T47D (cell line): ENCODE data around the gene TBX21.

Experiments
- DNase-seq, 2 experiments: peaks; one replicate each; pipeline versions ENCODE4 v3.0.0 to v3.0.0-alpha.2; 2011 to 2012; ENCODE audit warnings: low read depth in 1 of 2, low spot score in 1 of 2
- JUND ChIP-seq: IDR thresholded peaks from 2 replicates; pipeline ENCODE4 v1.6.1; 2012; ENCODE audit warnings: low read depth
- in situ Hi-C: cut with HindIII; loops from 2 replicates; pipeline ENCODE4 v1.10.0; 2016; ENCODE audit warnings: low sequenced_read_pairs, low pct_unique_long_range_greater_than_20kb

The TBX21 gene

DNA sequence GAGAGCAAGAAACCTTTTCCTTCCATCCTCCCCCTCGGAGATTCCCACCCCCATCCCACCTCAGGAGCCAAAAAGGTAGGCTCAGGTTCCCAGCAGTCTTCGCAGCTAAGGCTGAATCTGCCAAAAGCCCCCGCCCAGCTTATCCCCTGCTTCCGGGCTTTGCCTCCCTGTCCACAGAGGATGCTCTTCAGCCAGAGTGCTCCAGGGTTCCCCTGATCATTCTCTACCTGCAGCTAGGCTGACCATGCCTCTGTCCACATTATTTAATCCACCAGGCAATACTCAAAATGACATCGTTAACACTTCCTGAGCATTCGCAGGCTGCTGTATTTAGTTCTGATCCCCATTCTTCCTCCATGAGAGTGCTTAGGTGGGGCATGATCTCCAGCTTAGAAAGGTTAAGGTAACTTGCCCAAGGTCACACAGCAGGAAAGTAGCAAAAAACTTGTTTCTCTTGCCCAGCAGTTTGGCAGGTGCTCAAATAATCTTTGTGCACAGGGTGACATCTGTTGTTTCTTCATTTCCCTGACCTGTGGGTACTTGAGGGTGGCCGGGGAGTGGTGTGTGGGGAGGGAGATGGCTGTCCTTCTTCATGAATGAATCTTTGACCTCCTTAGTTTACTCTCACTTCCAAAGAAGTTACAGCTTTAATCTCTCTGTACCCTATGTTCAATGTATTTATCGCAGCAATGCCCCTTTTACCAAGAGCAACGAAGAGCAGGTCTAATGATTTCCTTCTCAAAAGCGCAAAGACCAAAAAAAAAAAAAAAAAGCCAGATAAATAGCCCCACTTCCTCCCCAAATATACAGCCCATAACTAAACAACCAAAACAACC is 39.9 kb upstream of the TBX21 start:
- no peak for DNase-seq

DNA sequence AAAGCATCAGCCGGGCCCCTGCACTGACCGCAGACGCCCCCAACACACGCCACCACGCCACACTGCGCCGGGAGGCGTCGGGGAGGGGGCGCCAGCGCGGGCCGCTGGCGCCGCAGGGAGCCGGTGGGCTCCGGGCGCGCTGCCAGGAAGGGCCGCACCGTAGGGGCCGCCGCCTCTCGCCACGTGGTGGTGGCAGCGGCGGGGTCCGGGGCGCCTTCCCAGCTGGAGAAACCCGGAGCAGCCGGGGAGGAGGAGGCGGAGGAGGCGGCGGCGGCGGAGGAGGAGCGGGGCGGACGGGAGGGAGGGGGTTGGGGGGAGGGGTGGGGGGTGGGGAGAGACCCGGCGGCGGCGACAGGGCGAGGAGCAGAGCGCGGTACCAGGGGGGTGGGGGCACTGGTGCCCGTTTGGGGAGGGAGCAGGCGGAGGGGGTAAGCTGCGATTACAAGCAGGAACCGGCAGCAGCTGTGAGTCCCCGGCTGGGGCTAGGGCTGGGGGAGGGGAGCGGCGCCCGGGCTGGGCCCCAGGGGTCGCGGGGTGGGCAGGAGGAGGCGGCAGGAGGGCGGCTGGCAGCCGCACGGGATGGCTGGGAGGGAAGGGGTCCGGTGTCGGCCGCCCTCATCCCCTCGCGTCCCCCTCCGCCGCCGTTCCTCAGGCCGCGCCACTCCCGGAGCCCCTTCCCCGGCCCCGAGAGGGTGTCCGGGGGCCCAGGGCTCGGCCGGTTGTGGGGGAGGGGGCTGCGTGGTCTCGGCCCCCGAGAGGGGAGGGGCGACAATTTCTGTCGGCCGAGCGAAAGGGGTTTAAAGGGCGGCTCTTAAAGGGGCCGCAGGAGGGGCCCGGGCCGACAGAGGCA is 39.1 kb upstream of the TBX21 start, which contains the start of gene TBKBP1:
TSS of gene TBKBP1 (plus strand) at position 431 of the 850 bp plus-strand sequence. CDS start 1,952 bp downstream, outside the sequence.
- TF ChIP-seq JUND: no peak
- in situ Hi-C loops: no loop called here
- peak; percentile 30 to 63 for DNase-seq

More for the DNA sequence above, 39.9 kb upstream of the TBX21 start:
- TF ChIP-seq JUND: no peak
- in situ Hi-C loops: no loop called here

DNA sequence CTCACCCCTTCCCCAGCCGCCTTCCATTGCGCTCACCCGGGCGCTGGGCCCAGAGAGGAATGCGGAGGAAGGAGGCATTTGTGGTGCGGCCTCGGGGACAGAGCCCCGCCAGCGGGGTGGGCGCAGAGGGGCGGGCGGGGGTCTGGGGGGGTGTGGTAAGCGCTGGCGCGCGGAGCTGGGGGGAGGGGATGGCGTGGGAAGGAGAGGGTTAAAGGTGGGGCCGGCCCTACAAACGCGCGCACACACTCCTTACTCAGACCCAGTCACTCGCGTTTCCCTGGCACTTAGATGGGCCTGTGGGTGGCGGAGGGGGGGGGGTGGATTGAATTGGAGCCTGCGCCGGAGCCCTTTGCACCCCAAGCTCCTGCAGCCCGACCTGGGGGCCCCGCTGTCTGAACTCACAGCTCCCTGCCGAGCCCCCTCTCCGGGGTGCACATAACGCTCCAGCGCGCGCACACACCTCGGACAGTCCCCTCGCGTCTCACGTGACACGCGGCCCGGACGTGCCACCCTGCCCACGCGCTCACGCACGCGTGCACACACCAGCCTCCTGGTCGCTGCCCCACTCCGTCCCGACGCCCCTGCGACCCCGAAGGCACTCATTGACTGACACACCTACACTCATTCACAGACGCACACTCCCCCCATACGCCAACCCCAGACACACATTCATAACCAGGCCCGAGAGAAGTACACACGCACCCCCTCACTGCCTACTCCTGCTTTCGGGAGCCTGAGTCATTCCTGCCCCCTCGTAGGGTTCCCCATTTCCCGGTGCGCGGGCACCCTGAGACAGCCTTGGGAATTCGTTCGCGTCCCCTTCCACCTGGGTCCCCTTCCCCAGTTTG is 38.2 kb upstream of the TBX21 start:
- peak; percentile 69 to 87 for DNase-seq
- in situ Hi-C loops: no loop called here
- TF ChIP-seq JUND: no peak

DNA sequence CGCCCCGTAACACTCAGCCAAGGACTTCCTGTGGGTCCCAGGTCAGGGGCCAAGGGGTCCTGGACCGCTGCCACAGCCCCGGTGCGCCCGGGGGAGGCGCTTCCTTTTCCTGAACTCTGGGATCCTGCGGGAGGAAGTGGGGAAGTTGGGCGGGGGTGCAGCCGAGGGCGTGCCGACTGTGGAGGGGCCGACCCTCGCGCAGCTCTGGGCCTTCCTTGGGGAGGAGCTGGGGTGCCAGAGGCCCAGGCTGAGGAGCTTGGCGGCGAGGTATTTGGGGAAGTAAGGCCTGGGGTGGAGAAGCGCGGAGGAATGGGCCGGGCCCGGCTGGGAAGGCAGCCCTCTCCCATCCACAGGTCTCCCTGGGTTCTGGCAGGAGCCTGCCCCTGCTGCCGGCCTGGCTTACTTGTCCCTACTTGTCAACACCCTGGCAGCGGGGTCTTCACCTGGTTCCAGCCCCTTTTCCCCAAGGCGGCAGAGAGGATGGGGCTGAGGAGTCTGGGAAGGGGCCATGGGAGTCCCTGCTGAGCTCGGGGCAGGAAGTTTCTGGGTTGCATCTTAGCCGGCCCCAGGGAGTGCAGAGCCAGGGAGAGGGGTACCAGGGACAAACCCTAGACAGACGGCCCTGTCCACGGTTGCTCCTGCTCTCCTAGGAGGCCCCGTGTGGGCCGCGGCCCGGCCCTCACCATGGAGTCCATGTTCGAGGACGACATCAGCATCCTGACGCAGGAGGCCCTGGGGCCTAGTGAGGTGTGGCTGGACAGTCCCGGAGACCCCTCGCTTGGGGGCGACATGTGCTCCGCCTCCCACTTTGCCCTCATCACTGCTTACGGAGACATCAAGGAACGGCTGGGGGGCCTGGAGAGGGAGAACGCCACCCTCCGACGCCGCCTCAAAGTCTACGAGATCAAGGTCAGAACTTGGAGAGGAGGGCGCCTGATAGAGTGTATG is 37.3 kb upstream of the TBX21 start:
- DNase-seq: no peak
- in situ Hi-C loops: no loop called here
- no peak for TF ChIP-seq JUND

DNA sequence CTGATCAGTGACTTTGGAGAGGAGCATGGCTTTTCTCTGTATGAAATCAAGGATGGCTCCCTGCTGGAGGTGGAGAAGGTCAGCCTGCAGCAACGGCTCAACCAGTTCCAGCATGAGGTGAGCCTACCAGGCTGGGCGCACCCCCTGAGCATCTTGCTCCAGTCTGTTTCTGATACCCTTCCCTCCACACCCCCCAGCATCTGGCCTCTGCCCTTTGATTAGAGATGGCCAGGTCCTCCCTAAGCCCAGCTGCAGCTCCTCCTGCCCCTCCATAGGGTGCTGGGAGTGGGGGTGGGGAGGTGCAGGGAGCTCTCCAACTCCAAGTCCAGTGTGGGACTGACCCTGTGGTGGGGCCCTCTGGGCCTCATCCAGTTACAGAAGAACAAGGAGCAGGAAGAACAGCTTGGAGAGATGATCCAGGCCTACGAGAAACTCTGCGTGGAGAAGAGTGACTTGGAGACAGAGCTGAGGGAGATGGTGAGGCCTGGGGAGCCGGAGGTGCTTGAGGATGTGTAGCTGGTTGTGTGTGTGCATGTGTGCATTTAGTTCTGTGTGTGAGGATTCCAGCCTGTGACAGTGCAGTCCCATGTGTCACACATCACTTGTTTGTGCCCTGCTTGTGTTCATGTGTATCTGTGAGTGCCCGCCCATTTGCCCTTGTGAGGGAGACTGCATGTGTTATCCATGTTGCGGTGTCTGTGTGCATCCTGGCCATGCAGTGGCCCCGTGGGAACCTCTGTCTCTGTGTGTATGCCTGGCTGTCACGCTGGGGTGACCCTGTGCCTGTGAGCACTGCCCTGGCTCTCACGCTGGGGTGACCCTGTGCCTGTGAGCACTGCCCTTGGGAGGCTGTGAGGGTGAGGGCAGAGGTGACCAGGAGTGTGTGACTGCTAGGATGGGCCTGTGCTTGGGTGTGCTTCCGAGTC is 36.1 kb upstream of the TBX21 start:
- TF ChIP-seq JUND: no peak
- DNase-seq: no peak
- in situ Hi-C loops: no loop called here

DNA sequence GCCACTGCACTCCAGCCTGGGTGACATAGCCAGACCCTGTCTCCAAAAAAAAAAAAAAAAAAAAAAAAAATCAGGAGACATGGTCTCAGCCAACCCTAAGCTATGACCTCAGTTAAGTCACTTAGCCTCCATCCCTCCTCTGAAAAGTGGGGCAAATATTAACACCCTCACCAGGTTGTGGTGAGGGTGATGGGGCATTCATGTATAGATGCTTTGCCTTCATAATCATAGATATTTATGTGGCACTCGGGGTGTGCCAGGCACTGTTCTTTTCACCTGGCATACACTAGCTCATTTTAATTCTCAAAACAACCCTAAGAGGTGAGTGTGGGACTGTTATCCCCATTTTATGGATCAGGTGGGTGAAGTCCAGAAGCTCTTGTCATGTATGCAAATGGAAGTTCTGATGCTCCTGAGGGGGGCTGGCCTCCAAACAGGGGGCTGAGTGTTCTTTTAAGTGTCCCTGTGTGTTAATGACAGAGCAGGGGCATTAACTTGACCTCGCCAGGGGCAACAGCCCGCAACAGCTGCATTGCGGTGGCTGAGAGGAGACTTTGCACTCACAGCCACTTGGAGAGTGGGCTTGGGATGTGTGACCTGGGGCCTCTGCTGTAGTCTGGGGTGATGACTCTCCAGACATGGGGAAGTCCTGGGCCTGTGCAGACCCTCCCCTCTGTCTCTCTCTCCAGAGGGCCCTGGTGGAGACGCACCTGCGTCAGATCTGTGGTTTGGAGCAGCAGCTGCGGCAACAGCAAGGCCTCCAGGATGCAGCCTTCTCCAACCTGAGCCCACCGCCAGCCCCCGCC is 34.9 kb upstream of the TBX21 start:
- TF ChIP-seq JUND: no peak
- in situ Hi-C loops: no loop called here
- DNase-seq: no peak

DNA sequence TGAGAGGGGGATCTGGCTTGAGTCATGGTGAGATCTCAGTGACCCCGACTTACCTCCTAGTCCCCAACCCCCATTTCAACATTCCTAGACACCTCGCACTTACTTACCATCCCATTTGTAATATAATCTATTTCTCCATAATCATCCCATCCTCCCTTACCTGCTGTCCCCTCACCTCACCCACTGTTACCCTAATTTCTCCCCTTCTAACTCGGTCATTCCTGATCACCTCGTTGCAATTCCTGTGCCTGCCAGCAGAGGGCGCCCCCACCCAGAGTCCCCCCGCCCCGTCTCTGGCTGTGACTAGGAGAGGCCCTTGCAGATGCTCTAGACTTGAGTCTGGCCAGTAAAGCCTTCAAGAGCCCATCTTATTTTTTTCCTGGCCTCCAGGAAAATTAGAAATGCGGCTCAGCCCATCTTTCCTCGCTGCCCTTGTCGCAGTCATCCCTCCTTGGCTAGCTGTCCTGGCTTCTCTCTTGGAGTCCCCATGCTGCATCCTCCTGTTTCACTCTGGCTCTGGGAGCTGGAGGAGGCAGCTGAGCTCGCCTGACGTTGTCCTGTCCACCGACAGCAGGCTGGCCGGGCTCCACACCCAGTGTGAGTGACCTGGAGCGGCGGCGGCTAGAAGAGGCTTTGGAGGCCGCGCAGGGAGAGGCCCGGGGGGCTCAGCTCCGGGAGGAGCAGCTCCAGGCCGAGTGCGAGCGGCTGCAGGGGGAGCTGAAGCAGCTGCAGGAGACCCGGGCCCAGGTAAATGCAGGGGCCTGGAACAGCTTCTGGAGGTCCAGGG is 34.1 kb upstream of the TBX21 start:
- in situ Hi-C loops: no loop called here
- TF ChIP-seq JUND: no peak
- DNase-seq: peak; percentile 67 to 98

DNA sequence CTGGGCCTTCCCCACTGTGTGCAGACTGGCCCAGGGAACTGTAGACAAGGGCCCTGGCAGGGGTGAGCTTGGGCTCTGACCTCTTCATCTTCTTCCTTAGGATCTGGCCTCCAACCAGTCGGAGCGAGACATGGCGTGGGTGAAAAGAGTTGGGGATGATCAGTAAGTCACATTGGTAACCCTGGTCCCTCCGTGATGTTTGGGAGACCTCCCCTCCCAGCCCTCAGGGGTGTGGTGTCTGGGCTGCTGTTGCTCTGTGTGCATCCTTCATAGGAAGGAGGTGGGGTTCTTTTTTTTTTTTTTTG is 33.5 kb upstream of the TBX21 start:
- in situ Hi-C loops: no loop called here
- no peak for TF ChIP-seq JUND
- DNase-seq: no peak
